CD4-positive, alpha-beta memory T cell (primary cell): ENCODE results near the gene SMCHD1. TPM values are rescaled to one million over a fixed set of nuclear protein-coding genes. Genes with fewer than 3 reads are reported as not detected.
"Not testable (repeated sequence)": the region's sequence is repeated elsewhere in the genome, so short reads cannot be mapped to it uniquely, and the experiment has no call there.

ENCODE experiments used
- CTCF ChIA-PET: fragments of 350-600 bp; sonication (Branson Sonifier 250); formaldehyde crosslinking; loops from one replicate; lab custom pipeline; 2021; ENCODE audit warnings: inconsistent platforms; ENCODE audit not compliant: partially characterized antibody; lab: Charles Lee
- POLR2A ChIA-PET: fragments of 350-600 bp; sonication (Branson Sonifier 250); formaldehyde crosslinking; loops from one replicate; lab custom pipeline; 2021; ENCODE audit not compliant: partially characterized antibody; lab: Charles Lee
- DNase-seq, 5 donors: peaks; one replicate each; pipeline versions ENCODE4 v3.0.0 to v3.0.0-alpha.2; 2020 to 2022; ENCODE audit warnings: mixed read lengths in 1 of 5
- H3K27ac ChIP-seq: one replicate; pipeline ENCODE4 v1.7.0; 2013; ENCODE audit warnings: low read depth, low read length
- H3K27me3 ChIP-seq: 2 replicates; pipeline ENCODE4 v1.7.0; 2013; ENCODE audit warnings: mild to moderate bottlenecking, low read length, moderate library complexity; ENCODE audit not compliant: insufficient read depth
- H3K36me3 ChIP-seq: 2 replicates; pipeline ENCODE4 v1.7.0; 2013; ENCODE audit warnings: mild to moderate bottlenecking, low read length, moderate library complexity; ENCODE audit not compliant: insufficient read depth
- H3K4me1 ChIP-seq: 2 replicates; pipeline ENCODE4 v1.7.0; 2013; ENCODE audit warnings: mild to moderate bottlenecking, low read length, moderate library complexity; ENCODE audit not compliant: insufficient read depth
- H3K4me3 ChIP-seq, 2 donors: one replicate each; pipeline ENCODE4 v1.7.0; 2013; ENCODE audit warnings: low read length in 2 of 2, mild to moderate bottlenecking in 1 of 2
- H3K9me3 ChIP-seq, 2 donors: one replicate each; pipeline ENCODE4 v1.7.0; 2013; ENCODE audit warnings: low read length in 2 of 2, control low read depth in 1 of 2; ENCODE audit not compliant: control insufficient read depth in 1 of 2
- H3K27ac Mint-ChIP-seq, 7 donors: one replicate each; pipeline ENCODE4 v1.8.0; 2020 to 2021; ENCODE audit warnings: mixed read lengths in 7 of 7, mild to moderate bottlenecking in 6 of 7, inconsistent platforms in 3 of 7, moderate library complexity in 3 of 7
- H3K27me3 Mint-ChIP-seq, 2 donors: one replicate each; pipeline ENCODE4 v1.8.0; 2020 to 2021; ENCODE audit warnings: mixed read lengths in 2 of 2
- H3K36me3 Mint-ChIP-seq, 2 donors: one replicate each; pipeline ENCODE4 v1.8.0; 2020 to 2021; ENCODE audit warnings: mixed read lengths in 2 of 2, inconsistent platforms in 1 of 2, mild to moderate bottlenecking in 1 of 2
- H3K4me1 Mint-ChIP-seq, 4 donors: one replicate each; pipeline ENCODE4 v1.8.0; 2020 to 2021; ENCODE audit warnings: mixed read lengths in 4 of 4, mild to moderate bottlenecking in 1 of 4
- H3K4me3 Mint-ChIP-seq, 8 donors: one replicate each; pipeline ENCODE4 v1.8.0; 2020 to 2021; ENCODE audit warnings: mixed read lengths in 8 of 8, mild to moderate bottlenecking in 7 of 8, moderate library complexity in 6 of 8, inconsistent platforms in 3 of 8
- H3K9me3 Mint-ChIP-seq, 8 donors: one replicate each; pipeline ENCODE4 v1.8.0; 2020 to 2021; ENCODE audit warnings: mixed read lengths in 8 of 8, mild to moderate bottlenecking in 5 of 8, inconsistent platforms in 3 of 8, moderate library complexity in 1 of 8
- intact Hi-C: fragments of 100-400 bp; cut with micrococcal nuclease; formaldehyde crosslinking; loops from one replicate; pipeline ENCODE4 v1.15.1; 2023
- polyA plus RNA-seq, 2 donors: library from polyadenylated mRNA; unstranded; fragments of 300-500 nt; fragmentation: Illumina TruSeq; gene quantifications; one replicate each; pipeline ENCODE4 v1.2.3, GENCODE V29; 2021
- total RNA-seq, 2 experiments: library from RNA; stranded (reverse); gene quantifications; one replicate each; pipeline ENCODE4 v1.2.3, GENCODE V29; 2021

SMCHD1 gene
- total and polyA plus RNA-seq, 4 experiments from 2014 or later, result 22.1 to 288 (median 164) TPM

DNA sequence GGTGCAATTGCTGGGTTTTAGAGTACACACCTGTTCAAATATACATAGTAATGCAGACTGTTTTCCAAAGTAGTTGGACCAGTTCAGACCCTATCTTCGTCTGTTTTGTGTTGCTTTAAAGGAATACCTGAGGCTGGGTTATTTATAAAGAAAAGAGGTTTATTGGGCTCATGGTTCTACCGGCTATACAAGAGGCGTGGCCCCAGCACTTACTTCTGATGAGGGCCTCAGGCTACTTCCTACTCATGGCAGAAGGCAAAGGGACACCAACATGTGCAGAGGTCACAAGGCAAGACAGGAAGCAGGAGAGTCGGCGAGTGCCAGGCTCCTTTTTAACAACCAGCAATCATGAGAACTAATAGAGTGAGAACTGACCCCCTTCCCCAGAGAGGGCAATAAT is 169.3 kb downstream of the SMCHD1 start:
- Histone ChIP-seq H3K9me3 (no peaks in the 10 kb centered on the region), H3K36me3 (no peaks in the 10 kb centered on the region), H3K27me3 (no peaks in the 10 kb centered on the region), H3K27ac (no peak overlapping the region), H3K4me1 (no peaks in the 10 kb centered on the region), H3K4me3 (no peak overlapping the region)
- CTCF ChIA-PET, result no interaction called here
- Mint-ChIP-seq H3K27me3 (no peaks in the 10 kb centered on the region), H3K9me3 (peaks cover 0 to 2% (median 0%) of the 10 kb centered on the region in 8 donors), H3K4me3 (no peak overlapping the region), H3K36me3 (no peaks in the 10 kb centered on the region), H3K27ac (no peak overlapping the region), H3K4me1 (no peaks in the 10 kb centered on the region)
- POLR2A ChIA-PET, result no interaction called here
- intact Hi-C loops, result no loop called here
- DNase-seq, result no peak

DNA sequence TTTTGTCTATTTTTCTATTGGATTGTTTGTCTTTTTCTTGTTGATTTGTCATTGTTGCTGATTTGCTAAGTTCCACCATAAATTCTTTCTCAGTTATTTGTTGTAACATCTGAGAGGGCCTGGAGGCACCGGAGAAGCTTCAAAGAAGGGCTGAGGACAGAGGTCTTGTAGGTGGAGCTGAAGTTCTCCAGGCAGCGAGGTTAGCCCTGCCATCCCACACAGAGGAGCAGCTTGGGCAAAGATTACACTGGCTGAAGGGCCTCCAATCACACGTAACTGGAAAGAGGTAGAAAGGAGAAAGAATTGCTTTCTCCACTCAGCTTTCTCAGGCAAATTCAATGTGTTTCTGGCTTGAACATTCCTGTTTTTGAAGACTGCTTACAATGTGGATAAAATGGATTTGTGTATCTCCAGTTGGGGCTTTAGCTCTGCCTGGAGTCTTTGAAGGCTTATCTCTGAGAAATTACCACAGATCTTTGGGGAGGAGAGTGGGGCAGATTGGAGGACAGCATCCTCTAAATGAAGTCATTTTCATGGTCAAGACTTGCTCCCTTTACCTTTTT is 170.2 kb downstream of the SMCHD1 start:
- Histone ChIP-seq H3K9me3 (no peaks in the 10 kb centered on the region), H3K4me1 (no peaks in the 10 kb centered on the region), H3K36me3 (no peaks in the 10 kb centered on the region), H3K27ac (no peak overlapping the region), H3K4me3 (no peak overlapping the region), H3K27me3 (no peaks in the 10 kb centered on the region)
- H3K9me3 Mint-ChIP-seq, result peaks cover 0 to 2% (median 0%) of the 10 kb centered on the region in 8 donors
- H3K4me1 Mint-ChIP-seq, result no peaks in the 10 kb centered on the region
- ChIA-PET POLR2A (no interaction called here), CTCF (no interaction called here)
- H3K4me3 Mint-ChIP-seq, result no peak overlapping the region
- no peaks in the 10 kb centered on the region for H3K36me3 Mint-ChIP-seq
- peaks cover 0 to 1% of the 10 kb centered on the region in 2 donors for H3K27me3 Mint-ChIP-seq
- intact Hi-C loops, result no loop called here
- DNase-seq, result no peak
- H3K27ac Mint-ChIP-seq, result no peak overlapping the region

DNA sequence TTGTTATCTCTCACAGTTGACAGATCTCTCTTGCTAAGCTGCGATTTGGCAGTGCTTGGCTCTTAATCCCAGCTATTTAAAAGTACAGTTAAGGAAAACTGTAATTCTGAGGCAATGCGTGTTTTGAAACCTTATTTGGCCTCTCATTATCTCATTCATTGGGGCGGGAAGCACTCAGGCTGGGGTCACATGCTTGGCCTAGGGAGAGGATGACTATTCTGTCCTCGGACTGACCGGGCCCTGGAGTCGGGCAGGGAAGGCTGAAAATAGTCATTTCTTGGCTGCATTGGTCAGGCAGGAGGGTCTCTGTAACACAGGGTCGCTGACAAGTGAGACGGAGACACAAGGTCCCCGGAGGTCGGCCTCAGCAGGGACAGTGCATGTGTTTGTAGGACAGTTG is 171.1 kb downstream of the SMCHD1 start:
- no peaks in the 10 kb centered on the region for H3K4me1 ChIP-seq
- ChIA-PET POLR2A (no interaction called here), CTCF (no interaction called here)
- no peak for DNase-seq
- H3K27me3 Mint-ChIP-seq, result peaks cover 0 to 1% of the 10 kb centered on the region in 2 donors
- no peak overlapping the region for H3K27ac ChIP-seq
- H3K4me3 ChIP-seq, result no peak overlapping the region
- no peaks in the 10 kb centered on the region for H3K36me3 Mint-ChIP-seq
- H3K36me3 ChIP-seq, result no peaks in the 10 kb centered on the region
- peaks cover 0 to 2% (median 0%) of the 10 kb centered on the region in 8 donors for H3K9me3 Mint-ChIP-seq
- no peaks in the 10 kb centered on the region for H3K27me3 ChIP-seq
- no peaks in the 10 kb centered on the region for H3K9me3 ChIP-seq
- intact Hi-C loops, result no loop called here
- H3K4me1 Mint-ChIP-seq, result no peaks in the 10 kb centered on the region
- H3K4me3 Mint-ChIP-seq, result no peak overlapping the region
- no peak overlapping the region for H3K27ac Mint-ChIP-seq

DNA sequence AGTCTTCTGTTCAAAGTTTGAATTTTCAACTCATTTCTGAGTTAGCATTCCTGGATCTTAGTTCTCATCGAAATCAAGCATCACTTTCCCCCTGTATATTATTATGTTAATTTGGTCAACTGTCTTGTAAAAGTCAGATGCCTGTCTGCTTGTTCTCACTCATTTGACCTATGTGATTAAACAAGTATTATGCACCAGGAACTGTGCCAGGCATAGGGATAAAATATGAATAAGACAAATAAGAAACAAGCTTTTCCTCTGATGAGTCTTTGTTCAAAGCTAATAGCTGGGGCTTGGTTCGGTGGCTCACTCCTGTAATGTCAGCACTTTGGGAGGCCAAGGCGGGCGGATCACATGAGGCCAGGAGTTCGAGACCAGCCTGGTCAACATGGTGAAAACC is 171.5 kb downstream of the SMCHD1 start:
- Histone ChIP-seq H3K4me1 (no peaks in the 10 kb centered on the region), H3K27ac (no peak overlapping the region), H3K4me3 (no peak overlapping the region), H3K36me3 (no peaks in the 10 kb centered on the region), H3K27me3 (no peaks in the 10 kb centered on the region), H3K9me3 (no peaks in the 10 kb centered on the region)
- H3K27ac Mint-ChIP-seq, result no peak overlapping the region
- POLR2A ChIA-PET, result no interaction called here
- H3K27me3 Mint-ChIP-seq, result peaks cover 0 to 1% of the 10 kb centered on the region in 2 donors
- intact Hi-C loops, result no loop called here
- DNase-seq, result no peak
- H3K9me3 Mint-ChIP-seq, result peaks cover 0 to 2% (median 0%) of the 10 kb centered on the region in 8 donors
- no peaks in the 10 kb centered on the region for H3K4me1 Mint-ChIP-seq
- no peak overlapping the region for H3K4me3 Mint-ChIP-seq
- H3K36me3 Mint-ChIP-seq, result no peaks in the 10 kb centered on the region
- CTCF ChIA-PET, result no interaction called here

DNA sequence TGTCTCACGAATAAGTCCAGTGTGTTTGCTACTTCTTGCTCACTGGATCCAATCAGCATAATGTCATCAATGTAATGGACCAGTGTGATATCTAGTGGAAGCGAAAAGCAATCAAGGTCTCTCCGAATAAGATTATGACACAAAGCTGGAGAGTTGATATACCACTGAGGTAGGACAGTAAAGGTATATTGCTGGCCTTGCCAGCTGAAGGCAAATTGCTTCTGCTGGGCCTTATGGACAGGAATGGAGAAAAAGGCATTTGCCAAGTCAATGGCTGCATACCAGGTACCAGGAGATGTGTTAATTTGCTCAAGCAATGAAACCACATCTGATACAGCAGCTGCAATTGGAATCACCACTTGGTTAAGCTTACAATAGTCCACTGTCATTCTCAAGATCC is 180.6 kb downstream of the SMCHD1 start:
- intact Hi-C loops, H3K27me3 ChIP-seq, H3K4me1 ChIP-seq, H3K36me3 Mint-ChIP-seq, H3K4me3 ChIP-seq, POLR2A ChIA-PET, H3K27me3 Mint-ChIP-seq, H3K9me3 ChIP-seq, CTCF ChIA-PET, DNase-seq, H3K4me3 Mint-ChIP-seq, H3K36me3 ChIP-seq, H3K27ac Mint-ChIP-seq, H3K4me1 Mint-ChIP-seq, H3K27ac ChIP-seq: not testable (repeated sequence)
- peaks cover 3 to 16% (median 13%) of the 10 kb centered on the region in 8 donors for H3K9me3 Mint-ChIP-seq

DNA sequence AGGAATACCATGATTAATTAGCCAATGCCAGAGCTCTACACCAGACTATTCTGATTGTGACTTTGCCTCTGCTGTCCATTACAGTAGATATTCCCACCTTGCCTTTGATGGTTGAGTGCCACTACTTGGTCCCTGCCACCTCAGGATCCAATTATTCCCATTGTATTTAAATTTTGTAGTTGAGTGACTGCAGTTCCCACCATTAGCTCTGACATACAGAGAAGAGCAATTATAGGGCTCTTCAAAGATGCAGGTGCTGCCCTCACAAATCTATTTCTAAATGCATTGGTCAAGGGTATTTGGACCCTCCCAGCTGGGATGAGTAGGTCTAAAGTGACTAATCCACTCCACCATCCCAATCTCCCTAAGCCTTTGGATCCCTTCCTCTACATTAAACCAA is 181.8 kb downstream of the SMCHD1 start:
- H3K4me3 ChIP-seq, CTCF ChIA-PET, intact Hi-C loops, H3K9me3 ChIP-seq, H3K36me3 ChIP-seq, H3K4me1 Mint-ChIP-seq, H3K27me3 Mint-ChIP-seq, H3K4me1 ChIP-seq, H3K27ac Mint-ChIP-seq, H3K27ac ChIP-seq, H3K4me3 Mint-ChIP-seq, DNase-seq, H3K27me3 ChIP-seq, H3K36me3 Mint-ChIP-seq: not testable (repeated sequence)
- POLR2A ChIA-PET, result interaction anchor here (0.8 kb wide), 1 partner anchor 46 kb away, joined by 3 read pairs; no protein-coding TSS in a partner anchor
- H3K9me3 Mint-ChIP-seq, result peaks cover 3 to 16% (median 13%) of the 10 kb centered on the region in 8 donors

DNA sequence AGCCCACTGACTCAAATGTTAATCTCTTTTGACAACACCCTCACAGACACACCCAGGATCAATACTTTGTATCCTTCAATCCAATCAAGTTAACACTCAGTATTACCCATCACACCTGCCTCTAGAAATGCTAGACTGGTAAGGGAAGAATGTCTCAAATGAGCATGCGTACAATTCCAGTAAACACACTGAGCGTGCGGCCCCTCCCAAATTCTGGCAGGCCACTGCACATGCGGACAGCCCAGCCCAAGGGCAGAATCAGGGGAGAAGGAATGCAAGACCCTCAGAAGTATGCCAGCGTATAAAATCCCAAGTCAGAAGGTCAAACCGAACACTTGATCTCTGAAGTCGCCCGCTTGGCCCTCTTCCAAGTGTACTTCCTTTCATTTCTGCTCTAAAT is 183.7 kb downstream of the SMCHD1 start:
- Mint-ChIP-seq H3K27me3 (peaks cover 0 to 3% of the 10 kb centered on the region in 2 donors), H3K36me3 (peaks cover 5 to 6% of the 10 kb centered on the region in 2 donors), H3K27ac (no peak overlapping the region), H3K9me3 (peaks cover 3 to 16% (median 13%) of the 10 kb centered on the region in 8 donors), H3K4me3 (no peak overlapping the region), H3K4me1 (no peaks in the 10 kb centered on the region)
- no peak overlapping the region for H3K27ac ChIP-seq
- H3K36me3 ChIP-seq, result no peaks in the 10 kb centered on the region
- H3K9me3 ChIP-seq, result no peaks in the 10 kb centered on the region
- H3K4me3 ChIP-seq, result no peak overlapping the region
- H3K27me3 ChIP-seq, result no peaks in the 10 kb centered on the region
- ChIA-PET POLR2A (no interaction called here), CTCF (no interaction called here)
- DNase-seq, result no peak
- intact Hi-C loops, result no loop called here
- no peaks in the 10 kb centered on the region for H3K4me1 ChIP-seq
